Neural cell (in vitro differentiated cells): ENCODE measurements around the gene SLC2A1.

Experiments
- EZH2 ChIP-seq: fragments of 200-600, 300-800 bp; shearing (Covaris generic), sonication (generic); IDR thresholded peaks from 2 replicates; pipeline ENCODE4 v1.6.1; 2014; ENCODE audit warnings: antibody characterized with exemption, low read length, borderline replicate concordance, mild to moderate bottlenecking; ENCODE audit not compliant: insufficient read depth, poor library complexity, severe bottlenecking
- MXI1 ChIP-seq: fragments of 450-650 bp; conservative IDR thresholded peaks from 2 replicates; pipeline ENCODE4 v1.6.1; 2014; ENCODE audit warnings: antibody characterized with exemption, mild to moderate bottlenecking; ENCODE audit not compliant: poor library complexity, severe bottlenecking
- SMC3 ChIP-seq: fragments of 450-650 bp; conservative IDR thresholded peaks from 2 replicates; pipeline ENCODE4 v1.6.1; 2014; ENCODE audit warnings: antibody characterized with exemption, mild to moderate bottlenecking, moderate library complexity; ENCODE audit not compliant: poor library complexity
- TF ChIP-seq, protein P1 (sequence below): fragments of 450-650 bp; IDR thresholded peaks from 2 replicates; pipeline ENCODE4 v1.5.1; 2014; ENCODE audit warnings: antibody characterized with exemption, mild to moderate bottlenecking, moderate library complexity; ENCODE audit not compliant: poor library complexity, severe bottlenecking

DNA sequence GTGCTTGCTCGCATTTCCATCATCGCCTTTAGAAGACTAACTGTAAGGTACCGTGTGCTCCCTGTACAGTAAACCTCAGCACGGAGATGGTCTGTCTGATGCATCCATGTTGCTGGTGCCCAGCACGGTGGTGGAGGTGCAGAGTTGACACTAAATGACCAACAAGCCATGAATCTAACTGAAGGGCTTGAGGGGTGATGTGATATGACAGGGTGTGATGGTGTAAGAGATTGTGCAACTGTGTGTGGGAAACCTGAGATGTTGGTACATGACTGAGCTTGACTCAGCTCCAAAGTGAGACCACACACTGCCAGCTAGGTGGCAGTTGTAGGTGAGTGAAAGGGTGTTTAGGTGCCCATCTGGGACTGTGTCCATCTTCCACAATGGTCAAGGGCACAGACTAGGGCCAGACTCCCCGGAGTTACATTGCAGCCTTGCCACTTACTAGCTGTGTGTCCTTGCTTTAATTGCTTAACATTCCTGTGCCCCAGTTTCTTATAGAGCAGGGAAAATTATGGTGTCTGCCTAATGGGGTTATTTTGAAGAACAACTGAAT is 21.4 kb downstream of the SLC2A1 start:
- TF ChIP-seq MXI1 = no peak
- TF ChIP-seq, protein P1, sequence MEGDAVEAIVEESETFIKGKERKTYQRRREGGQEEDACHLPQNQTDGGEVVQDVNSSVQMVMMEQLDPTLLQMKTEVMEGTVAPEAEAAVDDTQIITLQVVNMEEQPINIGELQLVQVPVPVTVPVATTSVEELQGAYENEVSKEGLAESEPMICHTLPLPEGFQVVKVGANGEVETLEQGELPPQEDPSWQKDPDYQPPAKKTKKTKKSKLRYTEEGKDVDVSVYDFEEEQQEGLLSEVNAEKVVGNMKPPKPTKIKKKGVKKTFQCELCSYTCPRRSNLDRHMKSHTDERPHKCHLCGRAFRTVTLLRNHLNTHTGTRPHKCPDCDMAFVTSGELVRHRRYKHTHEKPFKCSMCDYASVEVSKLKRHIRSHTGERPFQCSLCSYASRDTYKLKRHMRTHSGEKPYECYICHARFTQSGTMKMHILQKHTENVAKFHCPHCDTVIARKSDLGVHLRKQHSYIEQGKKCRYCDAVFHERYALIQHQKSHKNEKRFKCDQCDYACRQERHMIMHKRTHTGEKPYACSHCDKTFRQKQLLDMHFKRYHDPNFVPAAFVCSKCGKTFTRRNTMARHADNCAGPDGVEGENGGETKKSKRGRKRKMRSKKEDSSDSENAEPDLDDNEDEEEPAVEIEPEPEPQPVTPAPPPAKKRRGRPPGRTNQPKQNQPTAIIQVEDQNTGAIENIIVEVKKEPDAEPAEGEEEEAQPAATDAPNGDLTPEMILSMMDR = no peak
- no peak for TF ChIP-seq SMC3
- no peak for TF ChIP-seq EZH2
